GM18858 (cell line): Measurements from ENCODE around the gene CEP295NL.
"Not testable (repeated sequence)": the region's sequence is repeated elsewhere in the genome, so short reads cannot be mapped to it uniquely, and the experiment has no call there.

Source experiments
- ATAC-seq: cut with Tn5 transposase; IDR thresholded peaks from one replicate; pipeline ENCODE4 v1.9.1; 2021; ENCODE audit not compliant: unreplicated experiment

Gene CEP295NL

GRCh38 chr17:78889531-78889930 lies 13.5 kb downstream of the CEP295NL start:
- ATAC-seq, result no peak

- no peak for ATAC-seq
Observed at GRCh38 chr17:78888941-78889518, 14.0 kb downstream of the CEP295NL start.

GRCh38 chr17:78886954-78887353 lies 16.0 kb downstream of the CEP295NL start:
- ATAC-seq, result no peak

GRCh38 chr17:78885956-78886355 lies 17.0 kb downstream of the CEP295NL start:
- no peak for ATAC-seq

- ATAC-seq, result no peak
Observed at GRCh38 chr17:78884876-78885667, 17.9 kb downstream of the CEP295NL start.

- ATAC-seq, result no peak
Observed at GRCh38 chr17:78884148-78884825, 18.7 kb downstream of the CEP295NL start.

GRCh38 chr17:78883533-78884131 lies 19.4 kb downstream of the CEP295NL start:
- no peak for ATAC-seq

- no peak for ATAC-seq
Observed at GRCh38 chr17:78883089-78883532, 19.9 kb downstream of the CEP295NL start.

GRCh38 chr17:78882540-78883088 lies 20.4 kb downstream of the CEP295NL start:
- no peak for ATAC-seq

- ATAC-seq, result no peak
Observed at GRCh38 chr17:78879635-78880186, 23.3 kb downstream of the CEP295NL start.

- ATAC-seq, result no peak
Observed at GRCh38 chr17:78878871-78879527, 24.0 kb downstream of the CEP295NL start.

GRCh38 chr17:78878261-78878660 lies 24.7 kb downstream of the CEP295NL start:
- no peak for ATAC-seq

GRCh38 chr17:78876954-78877517 lies 26.0 kb downstream of the CEP295NL start:
- not testable (repeated sequence) for ATAC-seq

- no peak for ATAC-seq
Observed at GRCh38 chr17:78876094-78876597, 26.9 kb downstream of the CEP295NL start.

GRCh38 chr17:78875363-78876093 lies 27.5 kb downstream of the CEP295NL start:
- ATAC-seq, result no peak

GRCh38 chr17:78873519-78874340 lies 29.3 kb downstream of the CEP295NL start:
- ATAC-seq, result no peak

GRCh38 chr17:78872486-78872885 lies 30.5 kb downstream of the CEP295NL start:
- ATAC-seq, result no peak

GRCh38 chr17:78870621-78871020 lies 32.4 kb downstream of the CEP295NL start:
- no peak for ATAC-seq
